Measurements from ENCODE around the gene PLVAP.

PLVAP gene

DNA sequence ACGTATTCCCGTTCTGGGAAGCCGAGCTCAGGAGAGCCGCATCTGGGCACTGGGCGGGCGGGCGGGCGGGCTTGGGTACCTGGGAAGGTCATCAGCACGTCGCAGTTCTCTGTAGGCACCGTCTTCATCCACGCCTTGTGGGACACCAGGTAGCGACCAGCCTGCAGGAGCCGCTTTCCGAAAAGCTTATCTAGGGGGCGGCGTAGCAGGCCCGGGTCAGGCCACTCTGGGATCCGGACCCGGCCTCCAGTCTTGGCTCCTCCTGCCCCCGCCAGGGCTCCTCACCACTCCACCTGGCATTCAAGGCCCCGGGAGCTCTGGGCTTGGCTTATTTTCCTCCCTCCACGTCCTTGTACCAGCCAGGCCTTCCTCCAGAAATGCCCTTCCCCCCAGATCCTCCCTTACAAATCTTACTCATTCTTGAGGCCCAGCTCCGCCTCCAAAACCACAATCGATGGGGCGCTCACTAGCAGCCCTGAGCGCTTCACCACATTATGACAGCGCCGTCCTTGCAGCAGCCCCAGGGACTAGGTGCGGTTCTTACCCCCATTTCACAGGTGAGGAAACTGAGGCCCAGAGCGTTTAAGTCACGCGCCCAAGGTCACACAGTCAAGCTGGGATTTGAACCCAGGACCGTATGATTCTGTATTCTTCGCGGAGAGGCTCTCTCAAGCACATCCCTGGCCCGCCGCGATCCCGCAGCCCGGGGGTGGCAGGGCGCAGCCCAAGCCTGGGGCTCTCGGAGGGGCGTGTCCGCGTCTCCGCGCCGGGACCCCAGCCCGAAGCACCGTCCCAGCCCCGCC is 43.3 kb downstream of the PLVAP start:
- Histone ChIP-seq H3K27me3 (replicated peaks; ENCODE audit: control insufficient read depth, insufficient read depth, low read length) (no peaks in the 10 kb centered on the region; the same call in 1 of the 2 replicates), H3K36me3 (ENCODE audit: control insufficient read depth, insufficient read depth, low read length) (no peaks in the 10 kb centered on the region), H3K4me3 (replicated peaks; ENCODE audit: low read depth, low read length) (peak overlapping the region; percentile 64)
- TF ChIP-seq CTCF (IDR thresholded peaks at IDR 0.05; ENCODE audit: insufficient read depth, low read length, poor library complexity, severe bottlenecking) = no peak
- DNase-seq (ENCODE audit: extremely low read depth, insufficient read length) = peak; percentile 62

GRCh38 chr19:17332677-17333581 is 44.2 kb downstream of the PLVAP start:
- DNase-seq (ENCODE audit: extremely low read depth, insufficient read length) = no peak
- no peak overlapping the region for H3K4me3 ChIP-seq (replicated peaks; ENCODE audit: low read depth, low read length)
- no peak for TF ChIP-seq CTCF (IDR thresholded peaks at IDR 0.05; ENCODE audit: insufficient read depth, low read length, poor library complexity, severe bottlenecking)

GRCh38 chr19:17332360-17332676 is 44.8 kb downstream of the PLVAP start:
- H3K4me3 ChIP-seq (replicated peaks; ENCODE audit: low read depth, low read length) = no peak overlapping the region

More at GRCh38 chr19:17332677-17333581, 44.2 kb downstream of the PLVAP start:
- Histone ChIP-seq H3K36me3 (ENCODE audit: control insufficient read depth, insufficient read depth, low read length) (no peaks in the 10 kb centered on the region), H3K27me3 (replicated peaks; ENCODE audit: control insufficient read depth, insufficient read depth, low read length) (no peaks in the 10 kb centered on the region; the same call in 1 of the 2 replicates)

GRCh38 chr19:17331045-17331558 is 46.0 kb downstream of the PLVAP start:
- TF ChIP-seq CTCF (IDR thresholded peaks at IDR 0.05; ENCODE audit: insufficient read depth, low read length, poor library complexity, severe bottlenecking) = no peak
- Histone ChIP-seq H3K27me3 (replicated peaks; ENCODE audit: control insufficient read depth, insufficient read depth, low read length) (no peaks in the 10 kb centered on the region; the same call in 1 of the 2 replicates), H3K4me3 (replicated peaks; ENCODE audit: low read depth, low read length) (no peak overlapping the region), H3K36me3 (ENCODE audit: control insufficient read depth, insufficient read depth, low read length) (no peaks in the 10 kb centered on the region)
- DNase-seq (ENCODE audit: extremely low read depth, insufficient read length) = no peak

More at GRCh38 chr19:17332360-17332676, 44.8 kb downstream of the PLVAP start:
- no peak for DNase-seq (ENCODE audit: extremely low read depth, insufficient read length)
- TF ChIP-seq CTCF (IDR thresholded peaks at IDR 0.05; ENCODE audit: insufficient read depth, low read length, poor library complexity, severe bottlenecking) = no peak
- no peaks in the 10 kb centered on the region for H3K36me3 ChIP-seq (ENCODE audit: control insufficient read depth, insufficient read depth, low read length)
- H3K27me3 ChIP-seq (replicated peaks; ENCODE audit: control insufficient read depth, insufficient read depth, low read length) = no peaks in the 10 kb centered on the region; the same call in 1 of the 2 replicates

DNA sequence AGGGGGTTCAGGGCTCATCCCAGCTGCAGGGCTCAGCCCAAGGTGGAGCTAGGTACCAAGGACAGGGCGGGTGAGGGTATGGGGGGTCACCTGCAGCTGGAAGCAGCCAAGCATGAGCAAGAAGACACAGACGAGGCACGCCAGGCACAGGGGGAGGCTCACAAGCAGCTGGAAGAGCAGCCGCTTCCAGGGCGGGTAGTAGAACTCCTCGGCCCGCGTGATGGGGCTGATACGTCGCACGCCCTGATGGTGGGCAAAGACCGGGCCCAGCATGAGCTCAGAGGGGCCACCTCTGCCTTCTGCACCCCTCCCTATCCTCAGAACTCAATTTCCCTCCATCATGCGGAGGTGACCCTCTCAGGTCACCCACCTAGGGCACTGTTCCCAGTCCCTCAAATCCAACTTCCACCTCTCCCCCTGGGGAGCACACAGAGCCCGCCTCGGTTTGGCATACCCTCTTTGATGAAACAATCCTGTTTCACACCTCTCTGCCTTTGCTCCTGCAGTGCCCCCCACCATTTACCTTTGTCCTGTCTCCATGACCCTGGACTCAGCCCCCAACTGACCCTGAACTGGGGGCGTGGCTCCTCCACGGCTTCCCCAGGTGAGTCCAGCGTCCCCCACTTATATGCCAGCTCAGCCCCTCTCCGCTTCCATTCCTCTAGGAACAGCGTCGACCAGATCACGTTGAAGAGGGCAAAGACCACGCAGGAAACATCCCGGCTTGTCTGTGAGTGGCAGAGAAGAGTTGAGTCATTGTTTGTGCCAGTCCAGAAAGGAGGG is 46.7 kb downstream of the PLVAP start:
- H3K27me3 ChIP-seq (replicated peaks; ENCODE audit: control insufficient read depth, insufficient read depth, low read length) = no peaks in the 10 kb centered on the region; the same call in 1 of the 2 replicates
- H3K36me3 ChIP-seq (ENCODE audit: control insufficient read depth, insufficient read depth, low read length) = no peaks in the 10 kb centered on the region
- TF ChIP-seq CTCF (IDR thresholded peaks at IDR 0.05; ENCODE audit: insufficient read depth, low read length, poor library complexity, severe bottlenecking) = no peak
- H3K4me3 ChIP-seq (replicated peaks; ENCODE audit: low read depth, low read length) = no peak overlapping the region
- DNase-seq (ENCODE audit: extremely low read depth, insufficient read length) = no peak

All from GM06990 (cell line).